HG03469 (cell line): ENCODE data around the gene MEF2D.

Experiments used
- ATAC-seq: cut with Tn5 transposase; IDR thresholded peaks from one replicate; pipeline ENCODE4 v1.9.1; 2021; ENCODE audit warnings: mild to moderate bottlenecking, moderate library complexity, moderate number of reproducible peaks; ENCODE audit not compliant: unreplicated experiment

The MEF2D gene

DNA sequence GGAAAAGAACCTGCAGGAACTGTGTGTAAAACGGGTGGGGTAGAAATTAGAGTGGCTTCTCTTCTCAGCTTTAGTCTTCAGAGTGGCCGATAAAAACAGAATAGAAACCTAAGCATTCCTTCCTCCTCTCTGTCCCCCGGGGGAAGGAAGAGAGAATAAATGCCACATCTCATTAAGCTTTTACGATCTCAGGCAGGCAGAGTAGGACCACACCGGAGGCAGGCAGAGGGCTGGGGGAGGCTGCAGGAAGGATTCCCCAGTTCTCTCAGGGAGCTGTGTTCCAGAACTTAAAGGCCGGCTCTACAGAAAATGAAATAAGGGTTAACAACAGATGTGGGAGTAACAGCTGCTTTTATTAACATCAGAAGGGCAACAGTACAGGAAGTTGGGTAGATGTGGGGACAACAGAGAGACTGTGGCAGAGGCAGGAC is 24.5 kb upstream of the MEF2D start:
- no peak for ATAC-seq

DNA sequence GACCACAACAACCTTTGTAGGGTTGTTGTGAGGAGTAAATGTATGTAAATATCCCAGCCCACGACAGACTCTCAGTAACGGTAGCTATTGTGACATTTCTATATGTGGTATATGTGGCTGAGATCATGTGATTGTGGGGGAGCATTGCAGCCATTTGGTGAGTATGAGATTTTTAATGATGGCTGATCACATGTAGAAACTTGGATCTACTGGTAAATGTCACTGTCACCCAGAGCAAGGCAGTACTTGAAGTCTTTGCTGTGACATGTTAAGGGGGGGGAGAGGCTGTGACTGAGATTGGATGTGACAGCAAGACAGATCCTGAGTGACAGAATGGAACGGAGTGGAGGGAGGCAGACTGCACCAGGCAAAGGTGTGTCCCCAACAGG is 23.9 kb upstream of the MEF2D start:
- ATAC-seq, result no peak

DNA sequence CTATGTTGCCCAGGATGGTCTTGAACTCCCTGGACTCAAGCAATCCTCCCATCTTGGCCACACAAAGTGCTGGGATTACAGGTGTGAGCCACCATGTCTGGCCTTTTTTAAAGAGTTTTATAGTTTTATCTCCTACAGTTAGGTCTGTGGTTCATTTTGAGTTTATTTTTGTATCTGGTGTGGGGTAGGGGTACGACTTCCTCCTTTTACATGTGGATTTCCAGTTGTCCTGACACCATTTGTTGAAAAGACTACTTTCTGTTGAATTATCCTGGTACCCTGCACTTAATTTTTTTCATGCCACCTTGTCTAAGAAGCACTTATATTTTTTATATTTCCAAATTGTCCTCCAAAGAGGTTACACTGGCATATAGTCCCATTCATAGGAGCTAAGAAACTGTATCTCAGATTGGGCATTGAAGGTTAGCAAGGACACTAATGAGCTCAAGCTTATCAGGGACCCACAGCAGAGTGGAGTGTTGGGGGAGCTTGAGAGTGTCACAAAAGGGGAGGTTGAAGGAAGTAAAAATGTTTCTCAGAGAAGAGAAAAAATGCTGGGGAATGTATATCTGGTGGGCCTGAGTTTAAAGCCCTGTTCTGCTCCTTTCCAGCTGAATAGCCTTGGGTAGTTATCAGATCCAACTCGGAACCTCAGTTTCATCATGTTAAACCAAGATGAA is 23.4 kb upstream of the MEF2D start:
- no peak for ATAC-seq

DNA sequence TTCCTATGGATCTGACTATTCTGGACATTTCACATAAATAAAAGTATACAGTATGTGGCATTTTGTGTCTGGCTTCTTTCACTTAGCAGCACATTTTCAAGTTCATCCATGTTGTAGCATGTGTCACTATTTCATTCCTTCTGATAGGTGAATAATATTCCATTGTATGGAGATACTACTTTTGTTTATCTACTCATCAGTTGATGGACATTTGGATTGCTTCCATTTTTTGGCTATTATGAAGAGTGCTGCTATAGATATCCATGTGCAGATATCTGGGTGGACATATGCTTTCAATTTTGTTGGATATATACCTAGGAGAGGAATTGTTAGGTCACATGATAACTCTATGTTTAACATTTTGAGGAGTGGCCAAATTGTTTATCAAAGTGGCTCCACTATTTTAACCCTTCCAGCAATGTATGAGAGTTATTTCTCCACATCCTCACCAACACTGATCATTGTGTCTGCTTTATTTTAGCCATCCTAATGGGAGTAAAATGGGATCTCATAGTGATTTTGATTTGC is 21.9 kb upstream of the MEF2D start:
- no peak for ATAC-seq

DNA sequence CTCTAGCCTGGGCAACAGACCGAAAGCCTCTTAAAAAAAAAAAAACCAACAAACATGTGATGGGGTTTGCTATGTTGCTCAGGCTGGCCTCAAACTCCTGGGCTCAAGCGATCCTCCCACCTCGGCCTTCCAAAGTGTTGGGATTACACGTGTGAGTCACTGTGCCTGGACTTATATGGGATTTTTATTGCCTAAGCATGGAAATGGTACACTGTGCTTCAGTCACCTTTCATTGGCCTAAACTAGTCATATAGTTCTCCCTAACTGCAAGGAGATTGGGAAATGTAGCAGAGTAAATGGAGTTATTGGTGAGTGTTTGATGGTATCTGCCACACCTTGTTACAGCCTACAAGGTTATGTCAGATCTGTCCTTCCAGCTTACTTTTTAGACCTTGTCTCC is 17.2 kb upstream of the MEF2D start:
- ATAC-seq, result no peak

DNA sequence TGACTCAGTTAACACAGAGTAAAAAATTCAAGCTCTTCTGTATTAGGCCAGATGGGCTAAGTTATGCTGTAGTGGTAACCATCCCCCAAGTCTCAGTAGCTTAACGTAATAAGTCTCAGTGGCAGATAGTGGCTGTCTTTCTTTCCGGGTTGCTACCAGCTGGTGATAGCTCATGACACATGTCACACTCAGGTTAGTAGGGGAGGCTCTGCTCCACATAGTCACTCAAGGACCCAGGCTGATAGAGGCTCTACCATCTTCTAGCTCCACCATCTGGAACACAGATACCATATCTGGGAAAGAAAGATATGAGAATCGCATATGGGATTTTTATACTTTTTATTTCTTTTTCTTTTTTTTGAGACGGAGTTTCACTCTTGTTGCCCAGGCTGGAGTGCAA is 16.2 kb upstream of the MEF2D start:
- ATAC-seq, result no peak

DNA sequence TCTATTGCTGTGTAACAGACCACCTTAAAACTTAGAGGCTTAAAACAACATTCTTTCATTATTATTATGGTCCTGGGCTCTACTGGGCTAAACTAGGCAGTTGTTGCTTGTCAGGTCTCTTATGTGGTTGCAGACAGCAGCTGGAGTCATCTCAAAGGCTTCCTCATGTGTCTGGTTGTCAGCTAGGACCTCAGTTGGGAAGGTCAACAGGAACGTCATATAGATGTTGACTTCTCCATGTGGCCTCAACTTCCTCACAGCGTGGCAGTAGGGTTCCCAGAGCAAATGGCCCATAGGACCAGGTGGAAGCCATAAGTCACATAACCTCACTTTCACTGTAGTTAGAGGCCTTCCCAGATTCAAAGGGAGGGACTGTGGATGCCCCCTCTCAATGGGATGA is 15.4 kb upstream of the MEF2D start:
- no peak for ATAC-seq

DNA sequence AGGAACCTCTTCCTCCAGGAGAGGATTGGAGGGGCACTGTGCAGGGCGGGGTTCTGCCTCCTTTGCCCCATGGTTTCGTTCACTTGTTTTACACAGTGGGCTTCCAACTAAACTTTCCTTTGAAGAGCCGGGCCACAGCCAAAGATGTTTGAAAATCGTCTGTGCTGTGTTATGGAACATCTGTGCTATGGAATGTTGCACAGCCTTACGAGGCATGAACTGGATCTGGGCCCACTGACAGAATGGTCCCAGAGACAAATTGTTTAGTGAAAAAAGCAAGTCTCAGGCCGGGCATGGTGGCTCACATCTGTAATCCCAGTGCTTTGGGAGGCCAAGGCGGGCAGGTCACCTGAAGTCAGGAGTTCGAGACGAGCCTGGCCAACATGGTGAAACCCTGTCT is 12.6 kb upstream of the MEF2D start:
- no peak for ATAC-seq

DNA sequence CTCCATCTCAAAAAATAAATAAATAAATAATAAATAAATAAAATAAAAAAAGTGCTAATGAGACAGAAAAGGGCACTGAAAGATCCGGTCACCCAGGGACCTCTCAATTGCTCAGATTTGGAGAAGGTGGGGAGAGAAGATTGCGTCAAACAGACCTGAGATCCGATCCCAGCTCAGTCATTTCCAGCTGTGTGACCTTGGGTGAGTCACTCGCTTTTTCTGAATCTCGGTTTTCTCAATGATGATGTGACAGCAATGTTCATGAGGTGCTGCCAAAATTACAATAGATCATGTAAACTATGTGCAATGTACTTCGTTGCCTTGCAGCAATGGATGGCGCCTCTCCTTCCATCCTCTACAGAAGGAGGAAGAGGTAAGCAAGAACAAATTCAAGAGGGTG is 11.1 kb upstream of the MEF2D start:
- no peak for ATAC-seq

DNA sequence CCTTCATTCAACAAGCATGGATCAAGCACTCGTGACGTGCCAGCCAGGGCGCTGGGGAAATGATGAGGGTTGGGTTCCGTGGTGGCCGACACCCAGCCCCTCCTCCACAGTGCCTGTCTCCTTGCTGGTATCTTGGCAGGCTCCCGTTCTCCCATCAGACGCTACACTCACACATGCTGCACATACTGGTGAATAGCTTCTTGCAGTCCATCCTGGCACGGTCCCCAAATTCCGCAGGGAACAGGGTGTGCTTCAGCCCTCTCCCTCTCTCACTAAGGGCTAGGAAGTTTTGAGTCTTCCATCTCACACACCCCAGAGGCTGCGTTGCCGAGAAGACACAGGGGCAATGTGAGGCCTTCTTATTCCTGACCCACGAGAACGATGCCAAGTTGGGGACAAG is 10.1 kb upstream of the MEF2D start:
- ATAC-seq, result no peak

DNA sequence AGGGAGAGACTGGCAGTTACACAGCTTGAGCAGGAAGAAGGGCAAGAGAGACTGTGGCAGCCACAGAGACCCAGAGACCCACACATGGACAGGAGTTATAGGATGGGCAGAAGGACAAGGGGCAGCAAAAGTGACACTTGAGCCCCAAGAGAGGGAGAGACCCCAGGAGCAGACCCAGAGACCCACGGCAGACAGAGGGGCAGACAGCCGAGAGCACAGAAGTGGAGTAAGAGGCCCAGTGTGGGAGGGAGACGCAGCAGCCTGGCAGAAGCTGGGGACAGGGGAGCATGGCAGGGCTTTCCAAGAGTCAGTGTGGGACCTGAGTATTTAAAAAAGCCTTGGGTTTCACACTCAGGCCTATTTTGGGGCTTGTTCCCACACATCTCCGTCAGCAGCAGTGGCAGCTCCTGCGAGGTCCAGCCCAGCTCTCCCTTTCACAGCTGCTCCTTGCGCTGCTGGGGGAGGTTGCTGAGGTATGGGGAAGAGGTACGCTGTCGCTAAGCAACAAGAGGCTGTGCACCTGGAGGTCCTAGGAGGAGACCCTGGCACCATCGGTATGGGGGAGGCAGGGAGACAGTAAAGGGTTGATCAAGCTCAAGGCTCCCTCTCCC is 9.0 kb upstream of the MEF2D start:
- no peak for ATAC-seq

DNA sequence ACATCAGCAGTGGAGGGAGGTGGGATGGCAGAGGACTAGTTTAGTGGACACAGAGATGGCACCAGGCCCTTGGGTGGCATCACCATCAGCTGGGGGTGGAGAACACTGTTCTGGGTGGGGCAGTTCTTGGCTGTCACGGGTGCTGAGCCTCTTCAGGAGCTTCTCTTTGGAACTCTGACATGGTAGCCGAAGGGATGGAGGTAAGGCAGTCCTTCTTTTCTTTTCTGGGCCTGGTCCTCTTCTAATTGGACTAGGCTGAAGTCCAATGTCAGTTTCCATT is 8.3 kb upstream of the MEF2D start:
- no peak for ATAC-seq

DNA sequence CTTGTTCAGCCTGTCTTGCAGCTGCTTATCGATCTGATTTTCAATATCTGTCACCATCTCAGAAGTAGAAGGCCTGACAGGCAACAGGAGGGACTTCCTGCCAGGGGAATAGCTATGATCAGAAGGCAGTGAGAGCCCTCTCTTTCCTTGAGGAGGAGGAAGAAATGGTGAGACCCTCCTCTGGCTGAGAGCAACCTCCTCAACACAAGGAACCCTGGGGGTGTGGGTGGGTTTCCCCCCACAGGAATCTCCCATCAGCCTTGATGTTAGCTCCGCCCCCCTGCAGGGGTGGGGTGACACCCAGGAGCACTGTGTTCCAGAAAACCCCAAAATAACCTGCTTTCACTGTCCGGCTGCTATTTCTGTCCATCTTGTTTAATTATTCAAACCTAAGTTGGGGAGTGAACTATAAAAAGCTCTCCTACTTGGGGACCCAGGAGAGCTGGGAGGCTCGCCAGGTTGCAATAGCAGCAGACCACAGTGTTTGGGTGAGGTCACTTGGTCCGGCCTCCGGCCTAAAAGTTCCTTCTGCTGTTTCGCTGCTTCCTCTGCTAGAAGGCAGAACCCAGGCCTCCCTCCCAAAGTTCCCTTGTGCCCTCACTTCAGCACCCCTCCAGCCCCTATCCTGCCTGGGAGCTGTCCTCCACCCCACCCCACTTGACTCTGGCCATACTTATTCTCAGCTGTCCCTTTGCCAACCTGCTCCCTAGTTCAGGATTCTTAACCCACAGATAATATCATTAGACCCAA is 7.8 kb upstream of the MEF2D start:
- no peak for ATAC-seq

DNA sequence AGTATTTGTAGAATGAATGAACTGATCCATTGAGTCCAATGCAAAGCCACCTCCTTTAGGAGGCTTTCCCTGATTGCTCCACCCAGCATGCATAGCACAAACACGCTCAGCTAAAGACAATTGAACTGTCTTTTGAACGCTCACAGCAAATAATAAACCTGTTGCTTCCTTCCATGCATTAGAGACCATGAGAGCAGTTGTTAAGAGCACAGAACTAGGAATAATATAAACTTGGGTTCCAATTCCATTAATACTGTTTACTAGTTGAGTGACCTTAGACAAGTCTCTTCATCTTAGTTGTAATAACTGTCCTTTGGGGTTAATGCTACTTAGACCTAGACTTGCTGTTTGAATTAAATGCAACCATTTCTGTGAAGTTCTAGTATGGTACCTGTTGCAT is 5.9 kb upstream of the MEF2D start:
- ATAC-seq, result no peak

DNA sequence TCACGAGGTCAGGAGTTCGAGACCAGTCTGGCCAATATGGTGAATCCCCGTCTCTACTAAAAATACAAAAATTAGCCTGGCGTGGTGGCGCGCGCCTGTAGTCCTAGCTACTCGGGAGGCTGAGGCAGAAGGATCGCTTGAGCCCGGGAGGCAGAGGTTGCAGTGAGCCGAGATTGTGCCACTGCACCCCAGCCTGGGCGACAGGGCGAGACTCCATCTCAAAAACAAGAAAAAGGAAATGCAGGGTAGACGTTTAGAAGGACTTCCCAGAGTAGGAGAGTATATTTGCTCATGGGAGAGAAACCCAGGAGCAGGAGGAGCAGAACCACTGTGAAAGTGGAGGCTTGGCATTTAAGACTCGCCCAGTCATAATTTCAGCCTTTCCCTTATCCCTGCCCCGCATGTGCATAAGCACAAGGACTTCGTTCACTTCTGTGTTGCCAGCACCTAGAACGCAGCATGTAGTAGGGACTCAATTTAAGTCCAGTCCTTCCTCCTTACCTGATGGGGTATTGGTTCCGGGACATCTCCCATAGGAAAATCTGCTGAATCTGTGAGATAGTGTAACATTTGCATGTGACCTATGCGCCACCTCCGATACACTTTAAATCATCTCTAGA is 5.2 kb upstream of the MEF2D start:
- no peak for ATAC-seq

DNA sequence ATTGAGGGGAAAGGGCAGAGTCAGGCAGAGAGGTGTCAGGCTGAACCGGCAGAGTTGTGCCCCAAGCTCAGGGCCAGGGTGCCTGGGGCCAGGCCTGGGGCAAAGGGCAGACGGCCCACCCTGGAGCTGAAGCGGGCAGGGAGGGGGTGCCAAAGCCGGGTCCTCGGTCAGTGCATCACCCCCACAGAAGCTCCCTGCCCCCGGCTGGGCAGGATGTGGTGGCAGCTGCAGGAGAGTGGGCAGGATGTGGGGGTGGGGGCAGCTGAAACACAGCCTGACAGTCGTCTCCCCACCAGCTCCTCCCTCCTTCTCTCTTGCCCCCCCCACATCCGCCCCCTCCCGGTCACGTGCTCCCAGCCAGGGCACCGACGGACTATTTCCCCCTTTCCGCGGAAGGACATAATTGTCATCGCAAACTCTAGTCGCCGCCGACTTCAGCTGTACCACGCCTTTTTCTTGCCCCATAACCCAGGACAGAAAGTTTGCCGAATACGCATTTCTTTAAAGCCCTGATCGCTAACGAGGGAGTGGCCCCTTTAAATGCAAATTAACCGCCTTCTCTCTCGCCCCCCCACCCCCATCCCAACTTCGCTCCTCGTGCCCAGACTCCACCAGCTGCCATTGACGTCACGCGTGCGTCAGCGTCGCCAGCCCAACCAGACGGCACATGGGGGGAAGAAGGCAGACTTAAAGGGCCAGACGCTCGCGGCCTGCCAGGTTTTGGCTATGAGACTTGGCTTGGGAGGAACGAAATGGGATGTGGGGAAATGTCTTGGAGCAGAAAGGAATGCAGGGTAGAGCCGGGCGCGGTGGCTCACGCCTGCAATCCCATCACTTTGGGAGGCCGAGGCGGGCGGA is 4.5 kb upstream of the MEF2D start:
- no peak for ATAC-seq

DNA sequence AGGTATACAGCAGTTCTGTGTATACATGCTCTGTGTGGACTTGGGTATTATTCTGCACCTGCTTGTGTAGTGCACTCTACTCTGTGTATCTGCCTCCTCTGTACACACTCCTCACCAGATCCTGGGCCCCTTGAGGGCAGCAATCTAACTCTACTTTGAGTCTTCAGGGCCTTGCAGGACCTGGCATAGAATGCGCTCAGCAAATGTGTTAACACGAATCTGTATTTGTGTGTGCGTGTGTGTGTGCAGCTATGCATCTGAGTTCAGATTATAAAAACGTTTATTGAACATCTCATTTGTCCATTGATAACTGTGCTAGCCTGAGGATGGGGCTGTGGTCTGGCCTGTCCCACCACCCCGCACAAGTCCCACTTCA is 3.9 kb upstream of the MEF2D start:
- no peak for ATAC-seq

DNA sequence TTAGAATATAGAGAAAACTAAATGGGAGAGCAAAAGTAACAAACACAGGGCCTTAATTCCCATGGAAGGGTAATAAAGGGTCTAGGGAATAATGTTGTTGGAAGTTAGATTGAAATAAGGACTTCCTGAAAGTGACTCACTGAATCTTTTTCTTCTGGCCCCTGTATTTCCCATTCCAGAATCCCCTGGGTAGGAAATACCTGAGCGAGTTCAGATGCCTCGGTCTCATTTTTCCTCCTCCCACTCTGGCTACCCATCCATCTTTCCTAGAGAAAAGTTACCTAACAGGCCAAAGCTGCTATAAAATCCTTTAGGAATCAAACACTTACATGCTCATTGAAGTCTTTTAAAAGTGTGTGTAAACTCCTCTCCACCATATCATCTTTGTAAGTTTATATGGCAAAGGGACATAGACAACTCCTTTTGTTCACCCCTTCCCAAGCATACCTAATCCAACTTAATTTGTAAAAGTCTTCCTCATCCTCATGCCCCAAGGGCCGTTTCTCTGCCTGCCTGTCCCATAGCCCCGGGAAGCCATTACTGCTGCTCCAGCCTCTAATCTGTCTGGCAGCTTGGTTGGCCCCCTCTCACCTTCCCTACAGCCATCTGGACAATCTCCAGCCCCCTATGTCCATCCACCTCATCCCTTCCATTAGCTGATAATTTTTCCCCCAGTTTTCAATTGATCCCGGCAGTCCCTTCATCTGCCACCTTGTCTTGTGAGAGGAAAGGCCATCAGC is 3.3 kb upstream of the MEF2D start:
- ATAC-seq, result no peak

DNA sequence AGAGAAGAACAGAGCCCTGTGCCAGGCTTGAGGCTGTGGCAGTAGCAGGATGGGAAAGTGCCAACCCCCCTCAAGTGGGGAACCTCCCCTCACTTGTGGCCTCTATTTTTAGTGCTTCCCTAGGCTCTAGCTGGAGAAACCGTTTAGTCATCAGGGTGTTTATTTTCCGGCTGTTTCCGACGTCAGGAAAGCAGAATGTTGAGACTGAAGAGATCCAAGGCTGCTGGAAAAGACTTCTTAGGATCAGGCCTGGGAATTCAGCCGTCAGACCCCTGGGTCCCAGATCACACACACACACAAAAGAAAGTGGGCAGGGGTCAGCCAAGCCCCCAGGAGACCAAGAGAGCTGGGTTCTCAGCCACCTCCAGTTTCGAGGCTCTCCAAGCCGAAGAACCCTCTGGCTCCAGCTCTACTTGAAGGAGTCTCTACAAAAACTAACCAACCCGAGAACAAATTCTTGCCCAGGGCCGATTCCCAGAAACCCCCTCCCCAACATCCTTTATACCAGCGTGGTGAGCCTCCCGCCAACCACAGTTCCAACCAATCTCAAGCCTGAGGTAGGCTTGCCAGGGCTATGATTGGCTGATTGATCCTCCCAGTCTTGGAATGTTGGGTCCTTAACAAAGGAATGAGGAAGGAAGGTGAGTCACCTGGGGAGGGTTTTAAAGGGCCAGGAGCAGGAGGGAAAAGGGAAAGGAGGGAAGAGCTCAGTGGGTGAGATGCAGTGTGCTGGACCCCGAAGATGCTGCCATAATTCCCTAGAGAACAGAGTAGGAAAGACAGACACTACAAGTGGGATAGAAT is 2.5 kb upstream of the MEF2D start:
- ATAC-seq, result no peak
